GF-D8 (cell line): ENCODE data around the gene MYBPH.

Experiments used
- DNase-seq: peaks from one replicate; lab custom pipeline; 2025; lab: John Stamatoyannopoulos, UW

The MYBPH gene

GRCh38 chr1:203178821-203179666 is 3.4 kb upstream of the MYBPH start:
- no peak for DNase-seq

DNA sequence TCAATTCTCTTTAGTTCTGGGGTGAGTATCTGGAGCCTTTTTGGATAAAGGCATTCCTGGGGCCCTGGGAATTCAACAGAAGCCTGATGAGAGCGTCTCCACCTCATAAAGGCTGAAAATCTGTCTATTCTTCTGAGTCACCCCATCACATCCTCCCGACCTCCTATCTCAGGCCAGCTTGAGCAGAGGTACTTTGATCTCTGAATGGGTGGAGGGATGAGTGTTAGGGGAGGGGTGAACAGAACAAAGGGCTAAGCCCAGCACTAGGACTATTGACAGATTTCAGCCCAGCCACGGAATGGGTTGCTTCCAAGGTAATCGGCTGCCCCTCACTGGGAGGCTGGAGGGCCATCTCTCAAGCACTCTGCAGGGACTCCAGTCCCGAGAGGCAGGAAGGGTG is 2.5 kb upstream of the MYBPH start:
- no peak for DNase-seq

DNA sequence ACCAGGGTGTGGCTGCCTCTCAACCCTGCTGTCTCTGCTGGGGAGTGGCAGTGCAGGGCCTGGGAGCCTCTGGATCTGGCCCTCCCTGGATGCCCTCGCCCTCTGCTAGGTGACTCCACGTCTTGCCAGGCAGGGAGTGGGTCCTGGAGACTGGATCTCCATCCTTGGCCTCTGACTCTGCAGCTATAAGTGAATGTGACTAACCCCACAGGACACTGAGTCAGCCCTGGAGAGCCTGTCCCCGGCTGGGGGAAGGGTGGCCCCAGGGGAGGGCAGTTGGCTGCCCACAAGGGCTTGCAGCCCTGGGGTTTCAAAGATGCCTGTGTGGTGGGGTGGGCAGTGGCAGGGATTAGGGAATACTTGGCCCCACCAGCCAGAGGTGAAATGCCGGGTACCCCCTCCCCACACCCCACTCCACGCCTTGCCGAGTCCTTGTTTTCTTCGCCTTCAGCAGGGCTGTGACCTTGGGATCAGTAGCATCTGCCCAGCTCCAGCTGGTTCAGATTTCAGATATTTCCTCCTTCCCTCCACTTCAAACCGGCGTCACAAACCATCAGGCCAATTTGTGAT is 1.9 kb upstream of the MYBPH start:
- DNase-seq = no peak

- DNase-seq = no peak
Measured at GRCh38 chr1:203177036-203177405, 1.4 kb upstream of the MYBPH start.

DNA sequence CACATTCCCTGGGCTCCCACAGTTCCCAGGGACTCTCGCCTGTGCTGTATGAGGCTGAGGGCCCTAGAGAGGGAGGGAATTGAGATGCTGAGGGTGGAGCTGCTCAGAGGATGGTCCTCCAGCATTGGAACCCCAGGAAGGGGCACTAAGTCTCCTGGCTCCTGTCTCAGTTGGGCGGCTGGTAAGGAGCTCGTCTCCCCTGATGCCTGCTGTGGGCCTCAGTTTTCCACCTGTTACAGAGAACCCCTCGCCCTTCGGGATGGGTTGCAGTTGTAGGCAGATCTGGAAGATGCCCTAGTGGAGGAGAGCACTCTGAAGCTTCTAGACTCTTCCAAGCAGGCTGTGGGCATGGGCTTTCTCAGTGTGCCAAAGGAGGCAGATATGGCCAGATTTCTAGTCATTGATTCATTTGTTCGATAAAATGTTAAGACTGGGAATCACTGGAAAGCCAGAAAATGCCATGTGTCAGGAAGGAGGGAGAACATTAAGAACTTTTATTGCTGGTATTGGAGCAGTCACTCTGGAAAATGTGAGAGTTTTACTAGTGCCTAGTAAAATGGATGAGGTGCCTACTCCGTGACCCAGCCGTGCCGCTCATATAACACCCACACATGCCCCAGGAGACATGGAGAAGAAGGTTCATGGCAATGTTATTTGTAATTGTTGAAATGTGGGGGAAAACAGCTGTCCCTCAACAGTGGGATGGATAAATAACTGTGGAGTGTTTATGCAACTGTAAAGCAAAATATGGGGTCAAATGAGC is 828 bp upstream of the MYBPH start:
- DNase-seq = no peak

GRCh38 chr1:203175827-203176241 is 208 bp upstream of the MYBPH start:
- peak; percentile 31 for DNase-seq

GRCh38 chr1:203174324-203174985 is 1.2 kb downstream of the MYBPH start:
- DNase-seq = no peak

GRCh38 chr1:203173566-203173965 is 2.1 kb downstream of the MYBPH start:
- DNase-seq = no peak

DNA sequence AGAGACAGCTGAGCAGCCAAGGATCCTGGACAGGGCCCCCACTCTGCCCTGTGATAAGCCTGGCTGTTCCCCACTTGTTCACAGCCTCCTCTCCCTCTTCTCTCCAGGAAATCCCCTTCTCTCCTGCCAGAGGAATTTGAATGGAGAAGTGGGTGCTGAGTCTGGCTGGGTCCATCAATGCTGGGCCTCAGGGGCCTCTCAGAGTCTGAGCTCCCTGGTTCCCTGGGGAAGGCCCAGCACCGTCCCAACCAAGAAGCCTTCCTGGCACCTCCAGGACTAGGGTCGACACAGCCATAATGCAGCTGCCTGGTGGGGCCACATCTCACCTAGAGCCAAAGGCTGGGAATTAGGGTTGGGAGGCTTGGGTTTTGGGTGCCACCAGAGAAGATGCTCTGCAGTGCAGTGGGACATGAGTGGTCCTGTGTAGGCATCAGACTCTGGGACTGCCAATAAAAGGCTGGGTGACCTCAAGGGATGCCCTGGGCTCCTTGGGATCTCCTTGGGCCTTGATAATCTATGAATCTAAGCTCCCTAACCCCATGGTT is 2.5 kb downstream of the MYBPH start:
- no peak for DNase-seq

GRCh38 chr1:203172184-203173010 is 3.2 kb downstream of the MYBPH start:
- no peak for DNase-seq

- no peak for DNase-seq
Measured at GRCh38 chr1:203171341-203172183, 4.1 kb downstream of the MYBPH start.

DNA sequence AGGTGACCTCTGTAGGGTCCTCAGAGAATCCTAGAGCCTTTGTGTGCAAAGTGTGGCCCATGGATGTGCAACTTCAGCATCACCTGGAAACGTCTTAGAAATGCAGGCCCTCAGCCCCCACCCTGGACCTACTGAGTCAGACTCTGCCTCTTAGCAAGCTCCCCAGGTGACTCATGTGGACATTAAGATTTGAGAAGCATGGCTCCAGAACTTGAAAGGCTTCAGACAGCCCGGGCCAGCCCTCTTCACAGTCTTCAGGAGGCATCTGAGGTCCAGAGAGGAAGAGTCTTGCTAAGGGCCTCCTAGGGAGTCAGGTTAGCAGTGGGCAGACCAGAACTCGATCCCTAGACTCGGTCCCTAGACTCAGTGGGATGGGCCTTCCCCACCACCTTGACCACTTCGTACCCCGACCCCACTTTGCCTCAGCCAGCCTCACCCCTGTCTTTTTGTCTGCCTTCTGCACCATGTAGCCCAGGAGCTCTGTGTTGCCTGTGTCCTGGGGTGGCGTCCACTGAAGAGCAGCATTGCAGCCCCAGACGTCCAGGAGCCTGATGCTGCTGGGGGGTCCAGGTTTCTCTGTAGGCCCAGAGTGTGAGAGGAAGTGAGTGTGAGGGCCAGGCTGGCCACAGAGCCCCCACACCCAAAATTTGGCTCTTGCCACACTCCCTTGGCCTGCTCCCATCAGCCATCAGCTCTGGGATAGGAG is 4.8 kb downstream of the MYBPH start:
- DNase-seq = no peak

GRCh38 chr1:203169770-203170520 is 5.7 kb downstream of the MYBPH start:
- DNase-seq = no peak

GRCh38 chr1:203168991-203169390 is 6.6 kb downstream of the MYBPH start:
- DNase-seq = no peak

DNA sequence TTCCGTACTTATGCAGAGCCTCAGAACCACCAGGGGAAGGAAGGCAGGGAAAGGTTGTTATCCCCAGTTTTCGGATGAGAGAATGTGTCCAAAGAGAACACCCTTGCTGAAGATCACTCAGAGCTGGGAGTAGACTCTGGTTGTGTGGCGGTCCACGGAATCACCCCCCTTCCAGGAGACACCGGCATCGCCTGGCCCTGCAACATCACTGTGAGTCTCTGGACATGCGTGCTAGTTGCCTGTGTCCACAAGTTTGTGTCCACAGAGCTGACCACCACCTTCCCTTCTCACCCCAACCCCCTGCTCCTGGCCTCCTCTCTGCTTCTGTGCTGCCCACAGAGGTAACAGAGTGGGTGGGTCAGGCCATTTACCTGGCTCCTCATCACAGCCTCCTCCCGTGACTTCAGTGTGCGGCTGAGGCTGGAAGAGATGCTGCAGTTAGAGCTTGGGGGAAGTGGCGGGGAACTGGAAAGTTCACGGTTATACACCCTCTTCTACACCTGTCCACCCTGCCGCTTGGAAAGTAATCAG is 7.3 kb downstream of the MYBPH start:
- DNase-seq = no peak

- no peak for DNase-seq
Measured at GRCh38 chr1:203167913-203168200, 7.8 kb downstream of the MYBPH start.

- DNase-seq = no peak
Measured at GRCh38 chr1:203167026-203167912, 8.4 kb downstream of the MYBPH start.
